Measurements from ENCODE around the gene HECTD4. TPM values are rescaled to one million over a fixed set of nuclear protein-coding genes. Genes with fewer than 3 reads are reported as not detected.
"Not testable (repeated sequence)": the region's sequence is repeated elsewhere in the genome, so short reads cannot be mapped to it uniquely, and the experiment has no call there.

Gene HECTD4
- total RNA-seq, 2 donors from 2014 or later = 50.6 to 73.4 TPM

- Histone ChIP-seq H3K4me1 (replicated peaks) (no peaks in the 10 kb centered on the region), H3K4me3 (no peak overlapping the region), H3K36me3 (peaks cover 0 to 2% of the 10 kb centered on the region in 2 donors), H3K27me3 (replicated peaks; ENCODE audit: insufficient read depth) (no peaks in the 10 kb centered on the region), H3K9me3 (no peaks in the 10 kb centered on the region), H3K27ac (no peak overlapping the region)
- WGBS = 87% methylated on average over 3 of the region's 3 CpGs
- TF ChIP-seq POLR2A (IDR thresholded peaks at IDR 0.05) (no peak), POLR2AphosphoS5 (IDR thresholded peaks at IDR 0.05) (no peak), CTCF (IDR thresholded peaks at IDR 0.05) (no peak)
- intact Hi-C loops (cut with DNase I) = no loop called here
- no peak for DNase-seq (ENCODE audit: low spot score)
Measured at GRCh38 chr12:112256780-112257179, 125.5 kb downstream of the HECTD4 start.

DNA sequence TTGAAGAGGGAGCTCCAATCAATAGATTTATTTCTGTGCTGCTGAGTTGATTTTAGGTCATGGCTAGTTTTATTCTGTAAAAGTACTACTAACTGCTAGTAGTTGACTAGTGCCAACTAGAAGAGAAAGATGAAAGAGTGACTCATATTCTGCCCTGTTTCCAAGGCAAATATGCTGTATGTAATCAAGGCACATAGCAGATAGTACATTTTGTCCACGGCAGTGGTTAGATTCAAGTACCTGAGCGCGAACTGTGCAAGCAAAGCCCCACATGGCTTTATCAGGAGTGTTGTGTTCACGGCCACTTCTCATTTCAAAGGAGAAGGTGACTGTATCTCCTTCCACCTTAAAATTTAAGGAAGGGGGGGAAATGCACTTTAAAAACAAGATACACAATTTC, 130.0 kb downstream of the HECTD4 start:
- no peaks in the 10 kb centered on the region for H3K9me3 ChIP-seq
- peak; percentile 24 for DNase-seq (ENCODE audit: low spot score)
- H3K4me3 ChIP-seq = no peak overlapping the region
- WGBS = 73% methylated on average over 4 of the region's 4 CpGs
- H3K4me1 ChIP-seq (replicated peaks) = no peaks in the 10 kb centered on the region
- intact Hi-C loops (cut with DNase I) = no loop called here
- peaks cover 0 to 2% of the 10 kb centered on the region in 2 donors for H3K36me3 ChIP-seq
- no peaks in the 10 kb centered on the region for H3K27me3 ChIP-seq (replicated peaks; ENCODE audit: insufficient read depth)
- TF ChIP-seq POLR2A (IDR thresholded peaks at IDR 0.05) (no peak), POLR2AphosphoS5 (IDR thresholded peaks at IDR 0.05) (peak; percentile 79)
- peak overlapping the region in 1 of 2 donors; percentile 21 for H3K27ac ChIP-seq

GRCh38 chr12:112244902-112245301, 137.3 kb downstream of the HECTD4 start:
- intact Hi-C loops (cut with DNase I) = not testable (repeated sequence)
- WGBS = 100% methylated on average over 1 of the region's 1 CpG

DNA sequence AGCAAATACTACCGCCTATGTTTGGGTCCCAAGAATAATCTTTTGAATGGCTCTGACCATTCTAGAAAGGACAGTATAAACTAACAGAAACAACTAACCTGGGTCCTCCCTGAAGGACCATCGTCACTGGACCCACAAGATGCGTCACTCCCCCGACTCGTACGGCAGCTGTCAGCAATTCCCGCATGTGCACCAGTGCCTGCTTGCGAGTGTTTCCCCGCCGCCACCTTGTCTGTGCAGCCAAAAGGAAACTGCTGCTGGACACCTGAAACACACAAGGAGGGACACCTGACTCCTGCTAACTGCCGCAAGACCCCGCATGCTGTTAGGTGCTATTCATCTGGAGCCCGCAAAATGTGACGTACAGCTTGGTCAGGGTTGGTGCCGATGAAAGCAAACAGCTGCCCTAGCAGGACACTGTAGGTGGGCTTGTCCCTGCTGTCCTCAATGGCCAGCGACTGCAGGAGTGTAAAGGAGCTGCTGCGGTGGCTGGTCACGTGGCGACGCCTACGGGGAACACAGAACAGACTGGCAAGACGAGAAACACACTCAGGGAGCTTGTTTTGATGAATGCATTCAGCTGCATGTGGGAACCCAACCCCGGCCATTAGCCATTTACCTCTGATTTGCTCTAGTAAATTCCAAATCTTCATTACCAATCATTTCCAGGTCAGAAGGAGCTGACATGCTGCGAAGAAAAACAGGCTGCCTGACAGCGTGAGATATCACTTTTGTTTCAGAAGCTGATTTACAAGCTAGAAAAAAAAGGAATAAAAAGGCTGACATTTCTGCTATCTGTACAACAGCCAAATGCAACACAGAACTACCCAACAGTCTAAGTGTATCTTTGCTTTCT, 138.7 kb downstream of the HECTD4 start:
- H3K9me3 ChIP-seq = no peaks in the 10 kb centered on the region
- no peak for DNase-seq (ENCODE audit: low spot score)
- H3K27me3 ChIP-seq (replicated peaks; ENCODE audit: insufficient read depth) = no peaks in the 10 kb centered on the region
- H3K36me3 ChIP-seq = no peaks in the 10 kb centered on the region
- H3K27ac ChIP-seq = no peak overlapping the region
- H3K4me1 ChIP-seq (replicated peaks) = no peaks in the 10 kb centered on the region
- intact Hi-C loops (cut with DNase I) = no loop called here
- H3K4me3 ChIP-seq = no peak overlapping the region
- 81% methylated on average over 25 of the region's 25 CpGs for WGBS
- TF ChIP-seq POLR2AphosphoS5 (IDR thresholded peaks at IDR 0.05) (no peak), CTCF (IDR thresholded peaks at IDR 0.05) (no peak), POLR2A (IDR thresholded peaks at IDR 0.05) (no peak)

More at GRCh38 chr12:112244902-112245301, 137.3 kb downstream of the HECTD4 start:
- not testable (repeated sequence) for H3K27me3 ChIP-seq (replicated peaks; ENCODE audit: insufficient read depth); H3K36me3 ChIP-seq; H3K4me3 ChIP-seq; H3K27ac ChIP-seq; DNase-seq (ENCODE audit: low spot score); H3K4me1 ChIP-seq (replicated peaks); H3K9me3 ChIP-seq

GRCh38 chr12:112241176-112241575, 141.1 kb downstream of the HECTD4 start:
- DNase-seq (ENCODE audit: low spot score) = no peak
- H3K27ac ChIP-seq = no peak overlapping the region
- H3K9me3 ChIP-seq = no peaks in the 10 kb centered on the region
- TF ChIP-seq CTCF (IDR thresholded peaks at IDR 0.05) (no peak), POLR2AphosphoS5 (IDR thresholded peaks at IDR 0.05) (no peak), POLR2A (IDR thresholded peaks at IDR 0.05) (no peak)
- WGBS = 81% methylated on average over 3 of the region's 3 CpGs
- no peaks in the 10 kb centered on the region for H3K36me3 ChIP-seq
- intact Hi-C loops (cut with DNase I) = no loop called here
- no peaks in the 10 kb centered on the region for H3K4me1 ChIP-seq (replicated peaks)
- H3K4me3 ChIP-seq = no peak overlapping the region
- H3K27me3 ChIP-seq (replicated peaks; ENCODE audit: insufficient read depth) = no peaks in the 10 kb centered on the region

DNA sequence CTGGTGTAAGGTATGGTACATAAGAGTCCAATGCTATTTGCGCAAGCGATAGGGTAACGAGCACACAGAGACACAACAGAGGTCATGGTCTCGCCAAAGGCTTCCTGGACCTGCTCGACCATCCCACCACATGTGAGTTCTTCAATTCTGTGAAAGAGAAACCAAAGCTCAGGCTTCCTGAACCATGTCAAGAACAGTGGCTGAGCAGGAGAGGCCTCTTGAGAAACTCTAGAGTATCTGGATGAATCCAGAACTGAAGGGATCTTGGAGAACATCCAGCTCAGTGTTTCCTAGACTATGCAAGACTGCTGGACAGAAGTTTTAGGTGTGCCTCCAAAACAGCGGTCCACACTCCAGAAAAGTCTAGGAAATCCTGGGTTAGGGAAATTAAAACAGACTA, 142.3 kb downstream of the HECTD4 start:
- WGBS = 93% methylated on average over 6 of the region's 6 CpGs
- no peak overlapping the region for H3K4me3 ChIP-seq
- no peak for DNase-seq (ENCODE audit: low spot score)
- no peaks in the 10 kb centered on the region for H3K4me1 ChIP-seq (replicated peaks)
- intact Hi-C loops (cut with DNase I) = no loop called here
- no peaks in the 10 kb centered on the region for H3K27me3 ChIP-seq (replicated peaks; ENCODE audit: insufficient read depth)
- no peaks in the 10 kb centered on the region for H3K9me3 ChIP-seq
- no peaks in the 10 kb centered on the region for H3K36me3 ChIP-seq
- TF ChIP-seq CTCF (IDR thresholded peaks at IDR 0.05) (no peak), POLR2A (IDR thresholded peaks at IDR 0.05) (no peak), POLR2AphosphoS5 (IDR thresholded peaks at IDR 0.05) (no peak)
- H3K27ac ChIP-seq = no peak overlapping the region
